Activated CD8-positive, alpha-beta memory T cell treated with anti-CD3 and anti-CD28 coated beads for 48 hours (primary cell): ENCODE measurements around the gene DEFB110.

Experiments used
- DNase-seq, 3 experiments: peaks; one replicate each; pipeline ENCODE4 v3.0.0-alpha.2; 2020; ENCODE audit warnings: low read depth in 2 of 3, low spot score in 2 of 3

The DEFB110 gene

GRCh38 chr6:50021894-50022293, at the start of gene DEFB110:
DEFB110 (minus strand) TSS chr6:50021994; CDS start chr6:50021935, 59 bp downstream.
- no peak for DNase-seq

- no peak for DNase-seq
These were observed 48.3 kb upstream of the DEFB110 start for GRCh38 chr6:50070101-50070500.

- DNase-seq, result no peak
These were observed 40.3 kb upstream of the DEFB110 start for GRCh38 chr6:50062051-50062450.

DNA sequence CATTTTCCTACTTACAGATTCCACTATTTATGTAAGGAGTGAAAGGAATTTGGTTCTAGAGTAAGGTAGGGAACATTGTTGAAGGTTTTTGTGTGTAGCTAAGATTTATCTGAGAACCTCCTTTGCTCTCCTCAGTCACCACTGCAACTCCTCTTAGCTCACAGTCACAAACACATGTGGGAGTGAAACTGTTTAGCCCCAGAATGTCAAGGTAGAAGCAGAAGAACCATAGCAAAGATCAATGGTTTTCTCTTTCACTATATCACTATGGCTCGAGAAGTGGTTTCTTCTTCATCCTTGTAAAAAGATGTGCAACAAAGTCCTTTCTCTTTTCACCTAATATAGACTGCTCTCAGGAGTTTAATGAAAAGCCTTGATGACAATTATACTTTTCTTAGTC, 34.4 kb upstream of the DEFB110 start:
- no peak for DNase-seq

- DNase-seq, result no peak
These were observed 28.0 kb upstream of the DEFB110 start, which contains the start of gene DEFB112 for GRCh38 chr6:50049829-50050228. DEFB112 (minus strand) TSS chr6:50049929; CDS start chr6:50049869, 60 bp downstream.

DNA sequence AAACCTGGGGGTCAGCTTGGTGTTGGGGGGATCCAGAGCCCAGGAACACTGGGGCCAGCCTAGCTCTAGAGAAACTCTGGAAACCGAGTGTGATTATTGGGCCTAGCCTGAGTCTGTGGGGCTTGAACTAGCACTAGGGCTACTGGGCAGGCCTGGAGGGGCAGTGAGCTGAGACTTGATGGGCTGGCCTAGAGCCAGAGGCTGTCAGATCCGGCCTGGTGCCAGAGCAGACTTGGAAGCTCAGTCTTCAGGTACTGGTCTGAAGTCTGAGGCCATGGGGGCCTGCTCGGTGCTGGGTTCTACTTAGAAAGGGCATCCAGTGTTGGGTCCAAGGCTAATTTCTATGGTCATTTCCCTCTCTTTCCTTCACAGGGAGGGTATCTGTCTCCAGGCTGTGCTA, 25.2 kb upstream of the DEFB110 start:
- DNase-seq, result no peak

DNA sequence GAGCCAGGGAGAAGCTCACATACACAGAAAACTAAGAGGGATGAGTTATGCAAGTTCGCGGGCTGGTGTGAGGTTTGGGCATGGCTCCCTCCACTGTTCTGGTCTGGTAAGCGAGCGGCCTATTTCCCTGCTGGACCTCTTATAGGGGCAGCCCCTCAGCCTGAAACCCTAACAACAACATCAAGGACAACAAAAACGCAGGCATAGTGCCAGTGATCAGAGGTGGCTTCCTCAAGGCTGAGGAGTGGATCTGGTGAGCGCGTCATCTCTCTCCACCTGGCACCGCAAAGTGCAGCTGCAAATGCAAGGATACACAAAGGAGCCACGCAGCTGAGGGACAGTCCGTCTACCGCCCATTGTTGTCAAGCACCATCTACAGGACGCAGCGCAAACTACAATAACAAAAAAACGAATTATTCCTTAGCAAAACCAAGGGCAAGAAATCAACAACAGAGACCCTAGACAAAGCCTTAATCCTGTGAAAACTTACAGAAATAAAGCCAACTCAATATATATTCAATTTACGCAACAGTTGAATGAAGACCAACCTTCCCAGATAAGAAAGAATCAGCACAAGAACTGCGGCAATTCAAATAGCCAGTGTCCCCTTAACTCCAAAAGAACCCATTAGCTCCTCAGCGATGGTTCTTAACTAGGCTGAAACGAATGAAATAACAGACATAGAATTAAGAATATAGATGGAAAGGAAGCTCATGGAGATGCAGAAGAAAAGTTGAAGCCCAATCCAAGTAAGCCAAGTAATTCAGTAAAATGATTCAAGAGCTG, 9.2 kb upstream of the DEFB110 start:
- DNase-seq, result no peak

DNA sequence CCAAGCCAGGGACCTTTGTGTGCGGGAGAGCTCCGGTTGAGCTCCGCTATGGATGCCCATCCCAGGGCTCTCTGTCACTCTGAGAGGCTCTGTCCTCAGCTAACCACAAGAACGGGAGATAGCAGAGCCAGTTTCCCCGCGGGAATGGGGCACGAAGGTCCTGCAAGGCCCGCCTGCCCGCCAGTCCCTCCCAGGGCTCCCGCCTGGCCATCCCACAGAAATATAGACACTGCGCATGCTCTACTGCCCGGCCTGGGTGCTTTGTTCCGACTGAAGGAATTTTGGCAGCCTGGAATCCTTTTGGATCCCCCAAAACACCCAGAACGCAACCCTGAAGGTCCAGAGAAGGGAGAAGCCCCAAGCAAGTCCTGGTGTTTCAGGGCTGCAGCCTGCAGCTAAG, 8.6 kb upstream of the DEFB110 start:
- DNase-seq, result no peak

DNA sequence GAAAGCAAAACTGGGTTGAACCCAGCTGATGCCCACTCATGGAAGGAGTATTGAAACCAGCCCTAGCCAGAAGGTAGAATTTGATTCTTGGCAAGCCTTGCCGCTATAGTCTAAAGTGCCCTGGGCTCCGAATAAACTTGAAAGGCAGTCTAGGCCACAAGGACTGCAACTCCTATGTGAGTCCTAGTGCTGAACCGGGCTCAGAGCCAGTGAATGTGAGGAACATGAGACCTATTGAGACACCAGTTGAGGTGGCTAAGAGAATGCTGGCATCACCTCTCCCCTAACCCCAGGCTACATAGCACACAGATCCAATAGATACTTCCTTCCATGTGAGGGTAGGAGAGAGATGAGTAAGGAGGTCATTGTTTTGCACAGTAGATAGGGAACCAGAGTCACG, 3.5 kb upstream of the DEFB110 start:
- DNase-seq, result no peak

DNA sequence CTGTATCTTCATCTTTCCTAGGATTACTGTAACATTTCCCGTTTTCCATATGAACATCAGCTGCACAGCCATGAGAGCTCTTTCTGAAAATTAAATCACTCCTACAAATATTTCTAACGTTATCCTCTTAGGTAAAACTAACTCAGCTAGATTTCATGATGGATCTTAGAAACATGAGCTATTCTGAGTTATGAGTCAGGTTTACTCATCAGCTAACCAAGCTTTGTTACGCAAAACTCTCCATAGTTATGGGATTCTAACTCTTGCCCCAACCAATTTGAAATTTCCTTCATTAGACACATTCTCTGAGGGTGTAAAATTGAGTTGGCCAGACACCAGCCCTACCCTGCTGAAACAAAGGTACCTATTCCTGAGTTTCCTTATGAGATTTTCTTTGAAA, 14.0 kb downstream of the DEFB110 start:
- DNase-seq, result no peak

- DNase-seq, result no peak
These were observed 18.7 kb downstream of the DEFB110 start for GRCh38 chr6:50003139-50003538.

DNA sequence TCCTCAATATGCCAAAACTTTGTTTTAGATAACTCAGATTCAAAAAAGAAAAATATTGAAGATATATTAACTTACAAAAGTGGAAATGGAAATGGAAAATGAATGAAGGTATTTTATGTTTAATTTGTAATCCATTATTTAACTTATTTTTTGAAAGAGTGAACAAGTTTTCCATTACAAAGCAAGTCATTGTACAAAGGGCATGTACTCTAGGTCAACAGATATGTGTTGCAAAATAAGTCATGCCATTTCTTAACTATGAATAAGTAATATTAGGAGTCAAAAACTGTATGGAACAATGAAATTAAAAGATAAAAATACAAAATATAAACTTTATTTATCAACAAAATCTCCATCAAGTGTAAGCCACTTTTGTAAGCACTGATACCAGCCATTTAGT, 26.5 kb downstream of the DEFB110 start:
- DNase-seq, result no peak

- DNase-seq, result no peak
These were observed 32.9 kb downstream of the DEFB110 start for GRCh38 chr6:49988900-49989299.

GRCh38 chr6:49987749-49988148, 34.0 kb downstream of the DEFB110 start:
- no peak for DNase-seq

GRCh38 chr6:49986551-49986950, 35.2 kb downstream of the DEFB110 start:
- DNase-seq, result no peak

- DNase-seq, result no peak
These were observed 39.7 kb downstream of the DEFB110 start for GRCh38 chr6:49982046-49982445.

GRCh38 chr6:49980898-49981297, 40.9 kb downstream of the DEFB110 start:
- no peak for DNase-seq

GRCh38 chr6:49979584-49979983, 42.2 kb downstream of the DEFB110 start:
- DNase-seq, result no peak

DNA sequence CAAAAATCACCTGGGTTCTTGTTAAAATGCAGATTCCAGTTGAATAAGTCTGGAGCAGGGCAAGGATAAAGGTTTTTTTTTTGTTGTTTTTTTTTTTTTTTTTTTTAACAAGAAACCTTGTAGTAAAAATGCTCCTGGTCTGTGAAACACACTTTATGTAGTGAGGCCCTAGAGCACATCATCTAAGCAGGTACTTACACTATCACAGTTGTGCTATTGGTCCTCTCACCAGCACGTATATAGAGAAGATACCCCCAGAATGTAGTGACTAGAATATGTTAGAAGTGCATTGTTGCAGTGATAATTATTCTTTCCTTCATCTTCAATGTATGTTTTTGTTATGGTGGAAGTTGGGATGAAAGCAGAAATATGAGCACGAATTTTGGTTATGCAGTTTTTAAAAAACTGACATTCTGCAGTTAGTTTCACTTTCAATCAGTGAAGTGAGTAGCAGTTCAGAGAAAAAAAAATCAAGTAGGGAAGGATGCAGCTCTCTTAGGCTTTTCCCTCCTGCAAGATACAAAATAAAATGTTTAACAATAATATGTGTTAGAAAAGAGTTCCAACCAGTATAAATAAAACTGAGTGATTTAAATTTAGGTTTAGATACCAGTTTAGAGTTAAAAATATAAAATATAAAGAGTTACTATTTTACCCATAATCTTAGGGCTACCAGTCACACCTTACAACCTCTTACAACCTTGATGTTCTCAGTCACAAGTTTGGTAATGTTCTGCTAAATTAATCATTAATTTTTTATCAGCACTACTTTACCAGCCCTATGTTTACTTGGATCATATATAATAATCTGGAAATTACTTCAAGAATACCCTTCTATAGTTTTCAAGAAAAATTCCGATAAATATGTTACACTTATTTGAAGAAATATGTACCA, 43.2 kb downstream of the DEFB110 start:
- DNase-seq, result no peak

DNA sequence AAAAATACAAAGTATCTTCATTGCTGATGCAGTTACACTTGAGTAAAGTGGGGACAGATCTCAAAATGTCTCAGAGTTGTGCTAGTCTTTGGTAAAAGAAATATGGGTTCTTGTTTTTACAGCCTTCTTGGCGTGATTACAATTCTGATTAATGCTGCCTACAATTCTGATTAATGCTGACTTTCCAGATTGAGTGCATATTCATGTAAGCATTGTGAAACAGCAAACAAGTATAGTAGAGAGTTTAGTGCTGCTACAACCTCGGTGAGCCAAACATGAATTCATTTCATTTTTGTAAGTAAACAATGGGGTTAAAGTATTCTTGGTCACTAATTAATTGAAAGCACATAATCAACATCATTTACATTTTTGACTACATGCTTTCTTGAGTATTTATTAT, 52.2 kb downstream of the DEFB110 start, which contains the start of gene DEFB113:
Gene DEFB113 (minus strand): TSS at position 21 of the 400 bp plus-strand sequence. CDS start 0 bp downstream, at position 21.
- DNase-seq, result no peak
